Neural cell (in vitro differentiated cells): ENCODE data around the gene ZDHHC18.

Source experiments
- CTCF ChIP-seq: fragments of 450-650 bp; IDR thresholded peaks from 2 replicates; pipeline ENCODE4 v1.5.1; 2014; ENCODE audit warnings: antibody characterized with exemption, mild to moderate bottlenecking, moderate library complexity; ENCODE audit not compliant: poor library complexity, severe bottlenecking
- EP300 ChIP-seq: fragments of 450-650 bp; conservative IDR thresholded peaks from 2 replicates; pipeline ENCODE4 v1.6.1; 2014; ENCODE audit warnings: antibody characterized with exemption, mild to moderate bottlenecking, moderate library complexity; ENCODE audit not compliant: poor library complexity, severe bottlenecking
- EZH2 ChIP-seq: fragments of 200-600, 300-800 bp; shearing (Covaris generic), sonication (generic); IDR thresholded peaks from 2 replicates; pipeline ENCODE4 v1.6.1; 2014; ENCODE audit warnings: antibody characterized with exemption, low read length, borderline replicate concordance, mild to moderate bottlenecking; ENCODE audit not compliant: insufficient read depth, poor library complexity, severe bottlenecking
- MXI1 ChIP-seq: fragments of 450-650 bp; conservative IDR thresholded peaks from 2 replicates; pipeline ENCODE4 v1.6.1; 2014; ENCODE audit warnings: antibody characterized with exemption, mild to moderate bottlenecking; ENCODE audit not compliant: poor library complexity, severe bottlenecking
- TAF1 ChIP-seq: IDR thresholded peaks from 2 replicates; pipeline ENCODE4 v1.6.1; 2012; ENCODE audit warnings: low read depth

GRCh38 chr1:26792924-26793323, 33.6 kb upstream of the ZDHHC18 start:
- TF ChIP-seq EP300, result no peak
- no peak for TF ChIP-seq CTCF
- no peak for TF ChIP-seq EZH2
- no peak for TF ChIP-seq TAF1
- TF ChIP-seq MXI1, result no peak
